Testis (tissue), 3 donors: ENCODE data around the gene ANKRD55. TPM values are rescaled to one million over a fixed set of nuclear protein-coding genes. Genes with fewer than 3 reads are reported as not detected.

ENCODE experiments used
- DNase-seq: peaks from one replicate; pipeline ENCODE4 v3.0.0-alpha.2; 2019
- H3K27ac ChIP-seq, 2 donors: fragments of 200-600 bp; sonication (generic); one replicate each; pipeline ENCODE4 v1.5.1; 2019
- H3K27me3 ChIP-seq: fragments of 200-600 bp; sonication (generic); one replicate; pipeline ENCODE4 v1.5.1; 2019
- H3K36me3 ChIP-seq: fragments of 200-600 bp; sonication (generic); one replicate; pipeline ENCODE4 v1.5.1; 2017; ENCODE audit warnings: low read depth; ENCODE audit errors: missing control alignments
- H3K4me1 ChIP-seq: fragments of 200-600 bp; sonication (generic); one replicate; pipeline ENCODE4 v1.5.1; 2019
- H3K4me3 ChIP-seq, 2 donors: fragments of 200-600 bp; sonication (generic); one replicate each; pipeline ENCODE4 v1.5.1; 2017 to 2019
- H3K9me3 ChIP-seq: fragments of 200-600 bp; sonication (generic); one replicate; pipeline ENCODE4 v1.5.1; 2017
- CTCF ChIP-seq, 3 experiments: fragments of 450-650 bp in 2 of 3; fragments of 200-600 bp in 1 of 3; sonication (generic) in 1 of 3; IDR thresholded peaks; one replicate each; pipeline ENCODE4 v1.5.1; 2016 to 2019; ENCODE audit warnings: antibody characterized with exemption in 3 of 3, mild to moderate bottlenecking in 2 of 3, moderate library complexity in 1 of 3
- POLR2A ChIP-seq: fragments of 450-650 bp; IDR thresholded peaks from one replicate; pipeline ENCODE4 v1.6.1; 2017; ENCODE audit warnings: antibody characterized with exemption, mild to moderate bottlenecking, moderate library complexity
- WGBS, 2 donors: methylation state at CpG; one replicate each; pipeline ENCODE4 v1.1.5; 2018; 5-methylcytosine and 5-hydroxymethylcytosine counted together
- intact Hi-C: fragments of 100-400 bp; cut with DNase I; formaldehyde crosslinking; loops from one replicate; pipeline ENCODE4 v1.15.1; 2023; ENCODE audit warnings: low total_unique reads
- polyA plus RNA-seq: library from polyadenylated mRNA; stranded (reverse); fragments of 350-450 nt; fragmentation: Illumina TruSeq; extraction: RNeasy Lipid Tissue Mini Kit (QIAGEN cat#74804); gene quantifications from one replicate; pipeline ENCODE4 v1.2.3, GENCODE V29; 2014; ENCODE audit warnings: low read depth, low replicate concordance; ENCODE audit not compliant: insufficient read depth
- total RNA-seq, 2 donors: library from RNA; depleted of rRNA; stranded (reverse); fragments of >200 nt; gene quantifications; one replicate each; pipeline ENCODE4 v1.2.3, GENCODE V29; 2016

The ANKRD55 gene
- total and polyA plus RNA-seq, 3 donors from 2014 or later: 6.1 to 28.1 (median 6.2) TPM

- DNase-seq: no peak
- H3K9me3 ChIP-seq: no peaks in the 10 kb centered on the region
- TF ChIP-seq POLR2A (no peak), CTCF (IDR thresholded peaks at IDR 0.05) (no peak)
- H3K27me3 ChIP-seq: no peaks in the 10 kb centered on the region
- intact Hi-C loops: no loop called here
- H3K4me1 ChIP-seq: no peaks in the 10 kb centered on the region
- 83 to 84% methylated on average over 4 to 5 of the region's 5 CpGs for WGBS, 2 donors
- H3K4me3 ChIP-seq: no peak overlapping the region
- no peak overlapping the region for H3K27ac ChIP-seq
- no peaks in the 10 kb centered on the region for H3K36me3 ChIP-seq
Observed at GRCh38 chr5:56142614-56143372, 90.3 kb downstream of the ANKRD55 start.

GRCh38 chr5:56142233-56142613, 90.9 kb downstream of the ANKRD55 start:
- DNase-seq: no peak

GRCh38 chr5:56140073-56140472, 93.1 kb downstream of the ANKRD55 start:
- Histone ChIP-seq H3K27ac (no peak overlapping the region), H3K36me3 (no peaks in the 10 kb centered on the region), H3K27me3 (no peaks in the 10 kb centered on the region), H3K4me1 (no peaks in the 10 kb centered on the region), H3K9me3 (no peaks in the 10 kb centered on the region), H3K4me3 (no peak overlapping the region)
- TF ChIP-seq POLR2A (no peak), CTCF (IDR thresholded peaks at IDR 0.05) (no peak)
- intact Hi-C loops: no loop called here
- no peak for DNase-seq
- 88 to 90% methylated on average over 3 of the region's 3 CpGs for WGBS, 2 donors

More at GRCh38 chr5:56142233-56142613, 90.9 kb downstream of the ANKRD55 start:
- Histone ChIP-seq H3K27me3 (no peaks in the 10 kb centered on the region), H3K4me3 (no peak overlapping the region), H3K9me3 (no peaks in the 10 kb centered on the region), H3K4me1 (no peaks in the 10 kb centered on the region), H3K36me3 (no peaks in the 10 kb centered on the region), H3K27ac (no peak overlapping the region)
- TF ChIP-seq CTCF (IDR thresholded peaks at IDR 0.05): no peak
- TF ChIP-seq POLR2A: no peak
- WGBS, 2 donors: 90 to 95% methylated on average over 6 of the region's 6 CpGs
- intact Hi-C loops: no loop called here

GRCh38 chr5:56130664-56131063, 102.5 kb downstream of the ANKRD55 start:
- no peak for TF ChIP-seq CTCF (IDR thresholded peaks at IDR 0.05)
- TF ChIP-seq POLR2A: no peak
- 87 to 91% methylated on average over 2 of the region's 2 CpGs for WGBS, 2 donors

GRCh38 chr5:56129288-56129687, 103.8 kb downstream of the ANKRD55 start:
- WGBS, 2 donors: 81 to 88% methylated on average over 4 of the region's 4 CpGs
- TF ChIP-seq CTCF (IDR thresholded peaks at IDR 0.05) (no peak), POLR2A (no peak)
- Histone ChIP-seq H3K9me3 (no peaks in the 10 kb centered on the region), H3K27me3 (no peaks in the 10 kb centered on the region), H3K27ac (no peak overlapping the region), H3K4me3 (no peak overlapping the region), H3K4me1 (peaks cover 11% of the 10 kb centered on the region), H3K36me3 (no peaks in the 10 kb centered on the region)
- DNase-seq: no peak
- intact Hi-C loops: no loop called here

More at GRCh38 chr5:56130664-56131063, 102.5 kb downstream of the ANKRD55 start:
- Histone ChIP-seq H3K4me3 (no peak overlapping the region), H3K27me3 (no peaks in the 10 kb centered on the region), H3K36me3 (no peaks in the 10 kb centered on the region), H3K9me3 (no peaks in the 10 kb centered on the region), H3K4me1 (peaks cover 7% of the 10 kb centered on the region), H3K27ac (no peak overlapping the region)
- intact Hi-C loops: no loop called here
- DNase-seq: no peak
